Caco-2 (cell line): ENCODE data around the gene GTPBP1. TPM values are rescaled to one million over a fixed set of nuclear protein-coding genes. Genes with fewer than 3 reads are reported as not detected.

Experiments
- Bru-seq: library from RNA; stranded (reverse); fragments of 400-500 nt; gene quantifications from one replicate; lab custom pipeline; 2021; lab: Mats Ljungman, UMichigan
- BruChase-seq, 2 experiments: library from RNA; stranded (reverse); fragments of 400-500 nt; gene quantifications; one replicate each; lab custom pipeline; 2021; lab: Mats Ljungman, UMichigan
- BruUV-seq: library from RNA; stranded (reverse); fragments of 400-500 nt; replicated peaks from 2 replicates; lab custom pipeline; 2021; lab: Mats Ljungman, UMichigan
- CTCF ChIA-PET: fragments of 300-600 bp; sonication (Branson Sonifier 250); formaldehyde crosslinking; loops from one replicate; lab custom pipeline; 2022; ENCODE audit warnings: antibody characterized with exemption; lab: Charles Lee
- POLR2A ChIA-PET: fragments of 300-600 bp; sonication (Branson Sonifier 250); formaldehyde crosslinking; loops from one replicate; lab custom pipeline; 2022; ENCODE audit warnings: antibody characterized with exemption; lab: Charles Lee
- DNase-seq, 2 experiments: peaks; one replicate each; pipeline versions ENCODE4 v3.0.0 to v3.0.0-alpha.2; 2020 to 2022
- H3K27me3 ChIP-seq: replicated peaks from 2 replicates; pipeline ENCODE4 v1.6.0; 2011; ENCODE audit warnings: low read length; ENCODE audit not compliant: control insufficient read depth, insufficient read depth
- H3K36me3 ChIP-seq: 2 replicates; pipeline ENCODE4 v1.5.1; 2011; ENCODE audit warnings: low read length; ENCODE audit not compliant: control insufficient read depth, insufficient read depth
- H3K4me1 ChIP-seq: fragments of 250-450 bp; sonication (Bioruptor Pico); 2 replicates; pipeline ENCODE4 v1.5.1; 2020; ENCODE audit warnings: mild to moderate bottlenecking
- H3K4me3 ChIP-seq: 2 replicates; pipeline ENCODE4 v1.5.1; 2011; ENCODE audit warnings: low read depth, mild to moderate bottlenecking, control low read depth, low read length
- H3K9me3 ChIP-seq: fragments of 250-450 bp; sonication (Bioruptor Pico); 2 replicates; pipeline ENCODE4 v1.5.1; 2020; ENCODE audit warnings: mild to moderate bottlenecking, moderate library complexity
- H3K27ac Mint-ChIP-seq: one replicate; pipeline ENCODE4 v1.8.0; 2022; ENCODE audit warnings: mixed read lengths; ENCODE audit not compliant: unreplicated experiment
- H3K27me3 Mint-ChIP-seq: one replicate; pipeline ENCODE4 v1.8.0; 2022; ENCODE audit warnings: mixed read lengths; ENCODE audit not compliant: insufficient read depth, unreplicated experiment
- H3K36me3 Mint-ChIP-seq: one replicate; pipeline ENCODE4 v1.8.0; 2022; ENCODE audit warnings: mild to moderate bottlenecking, mixed read lengths; ENCODE audit not compliant: insufficient read depth, unreplicated experiment
- H3K4me1 Mint-ChIP-seq: one replicate; pipeline ENCODE4 v1.8.0; 2022; ENCODE audit warnings: low read depth, mixed read lengths; ENCODE audit not compliant: unreplicated experiment
- H3K4me3 Mint-ChIP-seq: one replicate; pipeline ENCODE4 v1.8.0; 2022; ENCODE audit warnings: mild to moderate bottlenecking, moderate library complexity, mixed read lengths; ENCODE audit not compliant: unreplicated experiment
- H3K9me3 Mint-ChIP-seq: one replicate; pipeline ENCODE4 v1.8.0; 2022; ENCODE audit warnings: mixed read lengths; ENCODE audit not compliant: unreplicated experiment
- intact Hi-C: fragments of 100-400 bp; cut with micrococcal nuclease; formaldehyde crosslinking; loops from one replicate; pipeline ENCODE4 v1.10.0; 2022; ENCODE audit not compliant: unreplicated experiment
- long read RNA-seq: library from polyadenylated mRNA; stranded (forward); transcript quantifications from one replicate; pipeline ENCODE4 v2.0.0, GENCODE V29; 2022
- total RNA-seq: library from RNA; stranded (reverse); gene quantifications from 2 replicates; pipeline ENCODE4 v1.2.3, GENCODE V29; 2022
- TF ChIP-seq, protein P1 (sequence below), 2 experiments: fragments of 200-600 bp in 1 of 2; IDR thresholded peaks; 1 replicate in 1 of 2; 2 replicates in 1 of 2; pipeline versions ENCODE4 v1.5.1 to v1.8.0; 2011 to 2022; ENCODE audit warnings: antibody characterized with exemption in 1 of 2, control low read depth in 1 of 2, inconsistent platforms in 1 of 2, low read depth in 1 of 2, low read length in 1 of 2, mild to moderate bottlenecking in 1 of 2, moderate library complexity in 1 of 2; ENCODE audit not compliant: insufficient read depth in 1 of 2, severe bottlenecking in 1 of 2, unreplicated experiment in 1 of 2

Gene GTPBP1
- 47.2 and 48.0 TPM in 2 replicates for total RNA-seq
- Bru-seq, nascent RNA: percentile 80 among the genes with signal in this experiment
- percentile 77 among the genes with signal in this experiment for BruChase-seq, experiment 1, labeled RNA remaining after a 2-hour chase
- BruChase-seq, experiment 2, labeled RNA remaining after a 6-hour chase: percentile 83 among the genes with signal in this experiment
- long read RNA-seq, full-length matches to known transcripts: 3 of 12 reads
- long read RNA-seq, partial matches to known transcripts: 0 of 12 reads
- long read RNA-seq, other reads (novel, unspliced or antisense): 9 of 12 reads

DNA sequence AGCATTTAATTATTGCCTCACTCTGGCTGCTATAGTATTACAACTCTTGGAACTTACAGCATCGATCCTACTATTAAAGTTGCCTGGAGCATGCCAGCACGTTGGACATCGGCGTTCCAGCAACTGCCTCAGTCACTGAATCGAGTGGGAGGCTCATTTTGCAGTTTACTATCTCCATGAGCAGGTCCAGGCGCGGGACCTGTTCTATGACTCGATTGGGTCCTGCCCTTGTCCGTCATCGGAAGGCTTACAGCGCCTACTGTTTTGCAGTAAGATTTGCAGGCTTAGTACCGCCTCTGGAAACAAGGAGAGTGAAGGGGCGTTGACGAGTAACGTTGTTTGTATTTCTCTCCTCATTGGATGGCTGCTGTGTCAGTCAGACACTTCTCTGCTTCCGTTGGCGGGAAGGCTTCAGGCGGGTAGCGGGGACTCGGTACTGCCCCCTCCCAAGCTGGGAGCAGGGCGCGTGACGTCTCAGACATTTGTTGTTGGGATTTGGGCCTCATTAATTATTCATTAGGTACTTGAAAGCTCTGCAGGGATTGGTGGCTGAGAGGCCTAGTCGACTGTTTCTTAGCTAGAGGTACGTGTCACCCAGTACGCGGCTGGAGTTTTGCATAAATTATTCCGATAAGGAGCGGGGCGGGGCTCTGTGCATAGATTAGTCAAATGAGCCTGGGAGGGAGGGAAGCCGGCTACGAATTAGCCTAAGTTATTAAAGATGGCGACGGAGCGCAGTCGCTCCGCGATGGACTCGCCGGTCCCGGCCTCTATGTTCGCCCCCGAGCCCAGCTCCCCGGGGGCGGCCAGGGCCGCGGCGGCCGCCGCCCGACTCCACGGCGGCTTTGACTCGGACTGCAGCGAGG, at the start of gene GTPBP1:
TSS of gene GTPBP1 (plus strand) at position 710 of the 866 bp plus-strand sequence. CDS start at position 722, 12 bp downstream.
- Histone ChIP-seq H3K4me3 (peak within 1 kb of the TSS; percentile 97), H3K36me3 (no peaks in the 10 kb centered on the region), H3K27me3 (no peaks in the 10 kb centered on the region), H3K4me1 (peaks cover 13% of the 10 kb centered on the region), H3K9me3 (no peaks in the 10 kb centered on the region)
- peaks cover 9% of the 10 kb centered on the region for H3K4me1 Mint-ChIP-seq
- peak within 1 kb of the TSS; percentile 89 for H3K4me3 Mint-ChIP-seq
- H3K27me3 Mint-ChIP-seq: no peaks in the 10 kb centered on the region
- H3K27ac Mint-ChIP-seq: peak within 1 kb of the TSS; percentile 88
- TF ChIP-seq, protein P1, sequence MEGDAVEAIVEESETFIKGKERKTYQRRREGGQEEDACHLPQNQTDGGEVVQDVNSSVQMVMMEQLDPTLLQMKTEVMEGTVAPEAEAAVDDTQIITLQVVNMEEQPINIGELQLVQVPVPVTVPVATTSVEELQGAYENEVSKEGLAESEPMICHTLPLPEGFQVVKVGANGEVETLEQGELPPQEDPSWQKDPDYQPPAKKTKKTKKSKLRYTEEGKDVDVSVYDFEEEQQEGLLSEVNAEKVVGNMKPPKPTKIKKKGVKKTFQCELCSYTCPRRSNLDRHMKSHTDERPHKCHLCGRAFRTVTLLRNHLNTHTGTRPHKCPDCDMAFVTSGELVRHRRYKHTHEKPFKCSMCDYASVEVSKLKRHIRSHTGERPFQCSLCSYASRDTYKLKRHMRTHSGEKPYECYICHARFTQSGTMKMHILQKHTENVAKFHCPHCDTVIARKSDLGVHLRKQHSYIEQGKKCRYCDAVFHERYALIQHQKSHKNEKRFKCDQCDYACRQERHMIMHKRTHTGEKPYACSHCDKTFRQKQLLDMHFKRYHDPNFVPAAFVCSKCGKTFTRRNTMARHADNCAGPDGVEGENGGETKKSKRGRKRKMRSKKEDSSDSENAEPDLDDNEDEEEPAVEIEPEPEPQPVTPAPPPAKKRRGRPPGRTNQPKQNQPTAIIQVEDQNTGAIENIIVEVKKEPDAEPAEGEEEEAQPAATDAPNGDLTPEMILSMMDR (IDR thresholded peaks at IDR 0.05; ENCODE audit: insufficient read depth in 1 of 2, low read depth in 1 of 2, low read length in 1 of 2, severe bottlenecking in 1 of 2, unreplicated experiment in 1 of 2): no peak
- H3K36me3 Mint-ChIP-seq: peaks cover 33% of the 10 kb centered on the region
- CTCF ChIA-PET: interaction anchor here (0.6 to 1.0 kb wide), 6 partner anchors 10 to 653 kb away, joined by 3 to 7 read pairs (median 4); partner anchors contain the start of gene TOMM22
- intact Hi-C loops: loop anchor here (1.0 to 5.0 kb wide), 2 partner anchors 11 to 52 kb away; partner anchors contain the start of gene SUN2
- POLR2A ChIA-PET: interaction anchor here (0.6 to 1.6 kb wide), 8 partner anchors 8 to 1472 kb away, joined by 3 to 21 read pairs (median 6); partner anchors contain the start of genes TNRC6B and TOMM22
- BruUV-seq: no TSS peak
- peak; percentile 98 to 100 for DNase-seq
- H3K9me3 Mint-ChIP-seq: no peaks in the 10 kb centered on the region

GRCh38 chr22:38656256-38657044, 49.3 kb upstream of the GTPBP1 start, which contains the start of the genes CBY1 and FAM227A:
Gene CBY1, plus strand, starts transcription at chr22:38656638. Its CDS starts 11,417 bp downstream, at chr22:38668055.
Gene FAM227A, minus strand, starts transcription at chr22:38656392. Its CDS starts 6,224 bp downstream, at chr22:38650168.
- H3K27me3 Mint-ChIP-seq: no peaks in the 10 kb centered on the region
- Histone ChIP-seq H3K27me3 (no peaks in the 10 kb centered on the region), H3K36me3 (no peaks in the 10 kb centered on the region), H3K4me1 (no peaks in the 10 kb centered on the region), H3K9me3 (no peaks in the 10 kb centered on the region), H3K4me3 (peak within 1 kb of the TSS; percentile 75)
- POLR2A ChIA-PET: no interaction called here
- peak within 1 kb of the TSS; percentile 100 for H3K27ac Mint-ChIP-seq
- CTCF ChIA-PET: no interaction called here
- peak within 1 kb of the TSS; percentile 90 for H3K4me3 Mint-ChIP-seq
- no peaks in the 10 kb centered on the region for H3K4me1 Mint-ChIP-seq
- intact Hi-C loops: no loop called here
- BruUV-seq: no TSS peak
- no peaks in the 10 kb centered on the region for H3K9me3 Mint-ChIP-seq
- DNase-seq: peak; percentile 89 to 92
- TF ChIP-seq, protein P1 (IDR thresholded peaks at IDR 0.05; ENCODE audit: insufficient read depth in 1 of 2, low read depth in 1 of 2, low read length in 1 of 2, severe bottlenecking in 1 of 2, unreplicated experiment in 1 of 2): no peak
- H3K36me3 Mint-ChIP-seq: peaks cover 14% of the 10 kb centered on the region
